Astrocyte of the spinal cord (primary cell): ENCODE data around the gene ABTB2.

Experiments
- DNase-seq: peaks from one replicate; pipeline ENCODE4 v3.0.0; 2011; ENCODE audit warnings: low read depth, low spot score
- H3K4me3 ChIP-seq: 2 replicates; pipeline ENCODE4 v1.5.1; 2011; ENCODE audit warnings: low read depth, mild to moderate bottlenecking, low read length, moderate library complexity
- in situ Hi-C: cut with HindIII; loops from 2 replicates; pipeline ENCODE4 v1.10.0; 2017; ENCODE audit warnings: low sequenced_read_pairs
- TF ChIP-seq, protein P1 (sequence below): IDR thresholded peaks from 2 replicates; pipeline ENCODE4 v1.5.1; 2012; ENCODE audit warnings: low read depth, mild to moderate bottlenecking, low read length, inconsistent platforms

The ABTB2 gene

DNA sequence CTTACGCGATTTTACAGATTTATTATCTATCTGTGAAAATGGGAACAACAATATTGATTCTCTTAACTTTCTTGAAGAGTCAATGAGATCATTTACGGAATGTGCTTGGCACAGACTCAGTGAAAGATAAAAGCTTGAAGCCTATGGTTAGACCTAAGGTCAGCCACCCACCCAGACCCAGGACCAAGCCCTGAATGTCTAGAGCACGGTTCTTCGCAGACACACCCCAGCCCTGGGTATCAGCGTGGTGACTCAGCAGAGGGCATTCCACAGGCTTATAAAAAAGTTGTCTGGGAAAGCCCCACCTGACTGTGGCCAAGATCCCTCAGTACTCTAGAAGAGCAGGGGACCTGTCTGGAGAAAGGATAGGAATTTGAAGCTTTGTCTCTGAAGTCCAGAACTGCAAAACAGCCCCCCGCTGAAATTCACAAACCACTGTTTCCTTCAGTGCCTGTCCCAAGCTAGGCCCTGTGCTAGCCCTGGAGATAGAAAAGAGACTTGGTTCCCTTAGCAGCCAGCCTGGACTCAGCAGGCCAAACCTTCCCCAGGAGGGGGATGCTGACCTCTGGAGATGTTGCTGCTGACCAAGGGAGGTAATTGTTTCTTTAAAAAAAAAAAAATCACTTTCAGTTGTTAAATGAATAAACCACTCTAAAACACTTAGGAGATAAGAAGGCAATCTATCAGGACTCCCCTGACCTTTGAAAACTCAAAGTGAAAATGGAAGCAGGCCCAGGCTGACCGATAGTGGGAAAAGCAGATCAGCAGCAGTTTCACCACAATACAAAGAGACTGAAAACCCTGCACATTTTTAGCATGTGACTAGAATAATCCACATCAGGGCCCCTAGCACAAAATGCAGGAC is 114.0 kb downstream of the ABTB2 start:
- TF ChIP-seq, protein P1, sequence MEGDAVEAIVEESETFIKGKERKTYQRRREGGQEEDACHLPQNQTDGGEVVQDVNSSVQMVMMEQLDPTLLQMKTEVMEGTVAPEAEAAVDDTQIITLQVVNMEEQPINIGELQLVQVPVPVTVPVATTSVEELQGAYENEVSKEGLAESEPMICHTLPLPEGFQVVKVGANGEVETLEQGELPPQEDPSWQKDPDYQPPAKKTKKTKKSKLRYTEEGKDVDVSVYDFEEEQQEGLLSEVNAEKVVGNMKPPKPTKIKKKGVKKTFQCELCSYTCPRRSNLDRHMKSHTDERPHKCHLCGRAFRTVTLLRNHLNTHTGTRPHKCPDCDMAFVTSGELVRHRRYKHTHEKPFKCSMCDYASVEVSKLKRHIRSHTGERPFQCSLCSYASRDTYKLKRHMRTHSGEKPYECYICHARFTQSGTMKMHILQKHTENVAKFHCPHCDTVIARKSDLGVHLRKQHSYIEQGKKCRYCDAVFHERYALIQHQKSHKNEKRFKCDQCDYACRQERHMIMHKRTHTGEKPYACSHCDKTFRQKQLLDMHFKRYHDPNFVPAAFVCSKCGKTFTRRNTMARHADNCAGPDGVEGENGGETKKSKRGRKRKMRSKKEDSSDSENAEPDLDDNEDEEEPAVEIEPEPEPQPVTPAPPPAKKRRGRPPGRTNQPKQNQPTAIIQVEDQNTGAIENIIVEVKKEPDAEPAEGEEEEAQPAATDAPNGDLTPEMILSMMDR: no peak
- peak; percentile 68 for DNase-seq
- H3K4me3 ChIP-seq: no peak overlapping the region
- in situ Hi-C loops: no loop called here

DNA sequence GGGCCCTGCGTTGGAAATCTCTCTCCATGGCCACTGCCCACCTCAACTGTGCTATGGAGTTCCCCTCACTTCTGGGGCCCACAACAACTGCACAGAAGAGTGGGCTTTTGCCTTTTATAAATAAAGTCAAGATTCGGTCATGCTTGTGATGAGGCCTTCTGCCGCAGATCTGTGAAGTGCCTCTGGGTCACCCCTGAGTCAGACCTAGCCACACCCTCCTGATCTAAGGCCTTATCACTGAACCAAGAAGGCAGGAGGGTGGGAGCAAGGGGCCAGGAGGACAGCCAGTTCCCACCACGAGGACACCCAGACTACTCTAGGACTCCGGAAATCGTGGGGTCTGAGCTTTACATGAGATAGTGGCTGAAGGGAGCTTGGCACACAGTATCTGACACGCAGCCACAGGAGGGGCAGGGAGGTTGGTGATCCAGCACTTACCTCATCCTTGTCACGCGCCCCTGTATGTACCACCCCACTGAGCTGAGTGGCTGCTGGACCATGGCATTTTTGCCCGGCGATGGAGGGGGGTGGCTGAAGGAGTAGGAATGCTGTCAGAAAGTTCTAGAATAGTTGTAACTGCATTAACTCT is 115.7 kb downstream of the ABTB2 start:
- no peak overlapping the region for H3K4me3 ChIP-seq
- no peak for DNase-seq
- TF ChIP-seq, protein P1: no peak
- in situ Hi-C loops: no loop called here

DNA sequence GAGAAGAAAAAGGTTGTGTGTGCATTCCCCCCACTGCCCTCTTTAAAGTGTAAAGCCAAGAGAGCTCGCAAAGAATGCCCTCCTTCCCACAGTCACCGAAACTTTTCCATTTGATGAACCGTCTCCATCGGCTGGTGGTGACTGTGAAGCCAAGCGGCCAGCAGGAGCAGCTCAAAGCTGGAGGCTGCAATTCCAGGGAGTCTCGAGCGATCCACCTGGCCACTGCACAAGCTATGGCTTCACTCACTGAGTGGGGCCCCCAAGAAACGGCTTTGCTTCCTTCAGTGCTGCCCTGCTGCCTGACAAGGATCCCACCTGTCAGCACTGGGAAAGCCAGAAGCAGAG is 117.7 kb downstream of the ABTB2 start:
- H3K4me3 ChIP-seq: no peak overlapping the region
- DNase-seq: no peak
- in situ Hi-C loops: no loop called here
- TF ChIP-seq, protein P1: no peak

DNA sequence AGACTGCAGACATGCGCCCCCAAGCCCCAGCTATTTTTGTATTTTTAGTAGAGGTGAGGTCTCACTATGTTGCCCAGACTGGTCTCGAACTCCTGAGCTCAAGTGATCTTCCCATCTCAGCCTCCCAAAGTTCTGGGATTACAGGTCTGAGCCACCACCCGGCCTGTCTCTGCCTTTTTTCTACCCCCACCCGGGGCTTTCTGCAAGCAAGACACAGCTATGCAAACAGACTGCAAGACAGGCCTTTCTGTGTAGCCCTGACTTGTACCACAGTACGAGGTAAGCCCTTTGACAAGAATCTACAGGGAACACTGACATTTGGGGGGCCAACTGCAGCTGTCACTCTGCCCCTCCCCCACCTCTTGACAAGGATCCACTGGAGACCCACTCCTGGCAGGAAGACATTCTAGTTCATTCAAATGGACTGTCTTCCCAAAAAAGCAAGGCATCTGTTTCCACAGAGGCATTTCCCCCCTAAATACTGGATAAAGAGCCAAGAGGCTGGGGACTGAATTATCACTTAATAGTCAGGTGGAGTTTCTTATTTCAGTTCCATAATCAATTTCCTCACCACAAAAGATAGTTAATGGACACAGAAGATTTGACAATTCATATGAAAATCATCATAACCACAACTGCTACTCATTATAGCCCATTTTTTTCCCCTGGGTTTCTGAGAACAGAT is 118.2 kb downstream of the ABTB2 start:
- no peak overlapping the region for H3K4me3 ChIP-seq
- in situ Hi-C loops: no loop called here
- no peak for DNase-seq
- TF ChIP-seq, protein P1: no peak

DNA sequence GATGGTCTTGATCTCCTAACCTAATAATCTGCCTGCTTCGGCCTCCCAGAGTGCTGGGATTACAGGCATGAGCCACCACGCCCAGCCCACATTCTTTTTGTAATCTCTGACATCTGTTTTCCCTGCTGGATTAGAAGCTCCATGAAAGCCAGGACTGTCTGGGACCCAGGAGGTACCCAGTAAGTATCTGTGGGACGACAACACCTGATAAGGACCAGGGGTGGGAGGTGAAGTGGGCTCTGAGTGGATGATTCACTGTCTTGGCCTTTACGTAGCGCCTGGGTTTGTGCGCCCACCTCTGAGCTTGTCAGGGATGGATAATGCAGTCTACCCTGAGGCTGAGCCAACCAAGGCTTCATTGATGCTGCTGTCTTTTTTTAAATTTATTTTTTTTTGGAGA is 118.8 kb downstream of the ABTB2 start:
- TF ChIP-seq, protein P1: no peak
- in situ Hi-C loops: no loop called here
- no peak overlapping the region for H3K4me3 ChIP-seq
- no peak for DNase-seq

DNA sequence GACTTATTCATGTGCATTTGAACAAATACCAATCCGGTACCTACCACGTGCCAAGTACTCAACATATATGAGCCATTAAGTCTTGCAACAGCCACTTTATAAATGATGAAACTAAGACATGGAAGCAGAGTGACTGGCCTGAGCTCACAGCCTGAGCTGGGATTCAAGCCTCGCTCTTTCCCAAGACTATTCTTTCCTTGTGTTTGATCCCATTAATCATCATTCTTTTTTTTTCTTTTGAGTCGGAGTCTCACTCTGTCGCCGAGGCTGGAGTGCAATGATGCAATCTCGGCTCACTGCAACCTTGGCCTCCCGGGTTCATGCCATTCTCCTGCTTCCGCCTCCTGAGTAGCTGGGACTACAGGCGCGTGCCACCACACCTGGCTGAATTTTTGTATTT is 119.3 kb downstream of the ABTB2 start:
- TF ChIP-seq, protein P1: no peak
- no peak for DNase-seq
- in situ Hi-C loops: no loop called here
- no peak overlapping the region for H3K4me3 ChIP-seq
